ENCODE results near the gene PDE6A. TPM values are rescaled to one million over a fixed set of nuclear protein-coding genes. Genes with fewer than 3 reads are reported as not detected.

PDE6A gene
- total and polyA plus RNA-seq, 2 donors (not counting 3 experiments of a cell fraction or from before 2014, with no cell fraction given), result not detected

GRCh38 chr5:149849280-149849965 is 95.2 kb downstream of the PDE6A start:
- H3K9me1 ChIP-seq (replicated peaks; ENCODE audit: control insufficient read depth, extremely low read depth, insufficient read depth, low read length), result no peaks in the 10 kb centered on the region
- ChIA-PET CTCF (interaction anchor here (2.5 to 16.3 kb wide), 4 partner anchors 10 to 141 kb away, joined by 7 to 295 read pairs (median 110); partner anchors contain the start of gene SLC26A2), POLR2A (no interaction called here)
- dilution Hi-C loops (cut with MboI; ENCODE audit: extremely low pct_ligation_motif_present, low sequenced_read_pairs) (no loop called here), intact Hi-C loops (cut with micrococcal nuclease) (no loop called here)
- no peaks in the 10 kb centered on the region for H3K4me1 ChIP-seq (ENCODE audit: control insufficient read depth, extremely low read depth, insufficient read depth, low read length)
- FAIRE-seq (no peak), DNase-seq (ENCODE audit: low read depth, low spot score) (no peak)
- no peak overlapping the region for H3K27ac ChIP-seq (ENCODE audit: insufficient read depth, low read depth, low read length)
- H3K79me2 ChIP-seq (ENCODE audit: control insufficient read depth, insufficient read depth, low read length), result no peaks in the 10 kb centered on the region
- BruUV-seq (replicated peaks), result no TSS peak
- no peak overlapping the region for H3K4me2 ChIP-seq (ENCODE audit: insufficient read depth, low read length)
- no peak overlapping the region for H3K4me3 ChIP-seq (replicated peaks in 1 of 3; ENCODE audit: insufficient read depth in 1 of 3, low read depth in 1 of 3, low read length in 3 of 3)
- H3K27me3 ChIP-seq (ENCODE audit: control insufficient read depth in 2 of 2, insufficient read depth in 2 of 2, low read length in 2 of 2), result no peaks in the 10 kb centered on the region
- no peaks in the 10 kb centered on the region for H3K36me3 ChIP-seq (ENCODE audit: control insufficient read depth in 2 of 2, extremely low read depth in 1 of 2, insufficient read depth in 2 of 2, low read length in 2 of 2)
- H3K9me3 ChIP-seq (replicated peaks; ENCODE audit: control insufficient read depth, insufficient read depth, low read length), result no peaks in the 10 kb centered on the region
- TF ChIP-seq MAX (IDR thresholded peaks at IDR 0.05; ENCODE audit: insufficient read depth, insufficient read length) (no peak), FOS (IDR thresholded peaks at IDR 0.05; ENCODE audit: borderline replicate concordance, insufficient read depth, low read length) (no peak), GATA2 (IDR thresholded peaks at IDR 0.05; ENCODE audit: insufficient read depth, insufficient read length, low read depth, low read length) (no peak), EZH2 (IDR thresholded peaks at IDR 0.05; ENCODE audit: borderline replicate concordance, low read depth, low read length, severe bottlenecking) (no peak), JUN (IDR thresholded peaks at IDR 0.05; ENCODE audit: borderline replicate concordance, insufficient read depth, insufficient read length, low read depth) (no peak)
- H3K9ac ChIP-seq (replicated peaks; ENCODE audit: extremely low read depth, insufficient read depth, low read length), result no peak overlapping the region
- H4K20me1 ChIP-seq (replicated peaks; ENCODE audit: control insufficient read depth, extremely low read depth, insufficient read depth, low read length), result no peaks in the 10 kb centered on the region
- no peak overlapping the region for H2AFZ ChIP-seq (ENCODE audit: low read depth, low read length)

- no peak for FAIRE-seq
- no peak overlapping the region for H3K4me3 ChIP-seq (replicated peaks in 1 of 3; ENCODE audit: insufficient read depth in 1 of 3, low read depth in 1 of 3, low read length in 3 of 3)
- no peaks in the 10 kb centered on the region for H3K9me3 ChIP-seq (replicated peaks; ENCODE audit: control insufficient read depth, insufficient read depth, low read length)
- intact Hi-C loops (cut with micrococcal nuclease), result no loop called here
- POLR2A ChIA-PET, result interaction anchor here (0.7 kb wide), 1 partner anchor 206 kb away, joined by 4 read pairs; no protein-coding TSS in a partner anchor
- no peaks in the 10 kb centered on the region for H3K27me3 ChIP-seq (ENCODE audit: control insufficient read depth in 2 of 2, insufficient read depth in 2 of 2, low read length in 2 of 2)
- H3K27ac ChIP-seq (ENCODE audit: insufficient read depth, low read depth, low read length), result no peak overlapping the region
- CTCF ChIA-PET, result interaction anchor here (2.5 to 16.3 kb wide), 4 partner anchors 11 to 143 kb away, joined by 7 to 295 read pairs (median 110); partner anchors contain the start of gene SLC26A2
- H3K4me2 ChIP-seq (ENCODE audit: insufficient read depth, low read length), result no peak overlapping the region
- H3K4me1 ChIP-seq (ENCODE audit: control insufficient read depth, extremely low read depth, insufficient read depth, low read length), result no peaks in the 10 kb centered on the region
- no peak for TF ChIP-seq EZH2 (IDR thresholded peaks at IDR 0.05; ENCODE audit: borderline replicate concordance, low read depth, low read length, severe bottlenecking)
- no peak for TF ChIP-seq GATA2 (IDR thresholded peaks at IDR 0.05; ENCODE audit: insufficient read depth, insufficient read length, low read depth, low read length)
- TF ChIP-seq POLR2A (IDR thresholded peaks at IDR 0.05; ENCODE audit: low read depth, low read length), result no peak
- no peak for TF ChIP-seq CTCF (IDR thresholded peaks at IDR 0.05; ENCODE audit: extremely low read depth in 1 of 2, insufficient read depth in 1 of 2, low read depth in 1 of 2, low read length in 2 of 2)
- TF ChIP-seq POLR2AphosphoS5 (IDR thresholded peaks at IDR 0.05; ENCODE audit: insufficient read depth, low read depth, low read length), result no peak
- TF ChIP-seq JUN (IDR thresholded peaks at IDR 0.05; ENCODE audit: borderline replicate concordance, insufficient read depth, insufficient read length, low read depth), result no peak
- TF ChIP-seq MAX (IDR thresholded peaks at IDR 0.05; ENCODE audit: insufficient read depth, insufficient read length), result no peak
- H3K9me1 ChIP-seq (replicated peaks; ENCODE audit: control insufficient read depth, extremely low read depth, insufficient read depth, low read length), result no peaks in the 10 kb centered on the region
- H2AFZ ChIP-seq (ENCODE audit: low read depth, low read length), result no peak overlapping the region
- no TSS peak for BruUV-seq (replicated peaks)
- dilution Hi-C loops (cut with MboI; ENCODE audit: extremely low pct_ligation_motif_present, low sequenced_read_pairs), result no loop called here
- no peak for DNase-seq (ENCODE audit: low read depth, low spot score)
- no peaks in the 10 kb centered on the region for H3K79me2 ChIP-seq (ENCODE audit: control insufficient read depth, insufficient read depth, low read length)
- H4K20me1 ChIP-seq (replicated peaks; ENCODE audit: control insufficient read depth, extremely low read depth, insufficient read depth, low read length), result no peaks in the 10 kb centered on the region
- no peaks in the 10 kb centered on the region for H3K36me3 ChIP-seq (ENCODE audit: control insufficient read depth in 2 of 2, extremely low read depth in 1 of 2, insufficient read depth in 2 of 2, low read length in 2 of 2)
- H3K9ac ChIP-seq (replicated peaks; ENCODE audit: extremely low read depth, insufficient read depth, low read length), result no peak overlapping the region
Measured at GRCh38 chr5:149847611-149848010, 97.0 kb downstream of the PDE6A start.
